DND-41 (cell line): ENCODE data around the gene MACROD2.
"Not testable (repeated sequence)": the region's sequence is repeated elsewhere in the genome, so short reads cannot be mapped to it uniquely, and the experiment has no call there.

Experiments
- ATAC-seq: fragments of 200-7000 bp; cut with Tn5 transposase; 3 replicates; pipeline ENCODE4 v1.9.1; 2021; ENCODE audit warnings: low read depth; ENCODE audit not compliant: insufficient read depth
- DNase-seq: peaks from one replicate; pipeline ENCODE4 v3.0.0-alpha.2; 2020
- H2AFZ ChIP-seq: 2 replicates; pipeline ENCODE4 v1.6.0; 2012; ENCODE audit warnings: low read depth, low read length
- H3K27ac ChIP-seq: 2 replicates; pipeline ENCODE4 v1.5.1; 2012; ENCODE audit warnings: low read length, inconsistent platforms
- H3K27me3 ChIP-seq: fragments of 200-600 bp; sonication (generic); 2 replicates; pipeline ENCODE4 v1.6.0; 2012; ENCODE audit warnings: low read length, mild to moderate bottlenecking, inconsistent platforms; ENCODE audit not compliant: insufficient read depth, poor library complexity
- H3K36me3 ChIP-seq: 2 replicates; pipeline ENCODE4 v1.5.1; 2012; ENCODE audit warnings: low read length, inconsistent platforms; ENCODE audit not compliant: insufficient read depth
- H3K4me1 ChIP-seq: 2 replicates; pipeline ENCODE4 v1.5.1; 2012; ENCODE audit warnings: mild to moderate bottlenecking, low read length; ENCODE audit not compliant: insufficient read depth
- H3K4me2 ChIP-seq: 2 replicates; pipeline ENCODE4 v1.6.0; 2012; ENCODE audit warnings: mild to moderate bottlenecking, moderate library complexity, low read length, inconsistent platforms; ENCODE audit not compliant: insufficient read depth
- H3K4me3 ChIP-seq, 2 experiments: fragments of 200-600 bp in 1 of 2; shearing (Covaris generic) in 1 of 2; 2 replicates each; pipeline ENCODE4 v1.5.1; 2012 to 2016; ENCODE audit warnings: inconsistent platforms in 2 of 2, low read length in 2 of 2, mild to moderate bottlenecking in 2 of 2, low read depth in 1 of 2, moderate library complexity in 1 of 2
- H3K79me2 ChIP-seq: 2 replicates; pipeline ENCODE4 v1.6.0; 2012; ENCODE audit warnings: low read length, inconsistent platforms; ENCODE audit not compliant: insufficient read depth
- H3K9ac ChIP-seq: 2 replicates; pipeline ENCODE4 v1.6.0; 2012; ENCODE audit warnings: low read depth, mild to moderate bottlenecking, inconsistent platforms, low read length, moderate library complexity
- H3K9me3 ChIP-seq: 2 replicates; pipeline ENCODE4 v1.5.1; 2012; ENCODE audit warnings: low read length, moderate library complexity, mild to moderate bottlenecking, inconsistent platforms; ENCODE audit not compliant: insufficient read depth, severe bottlenecking
- H4K20me1 ChIP-seq: 2 replicates; pipeline ENCODE4 v1.6.0; 2012; ENCODE audit warnings: low read length; ENCODE audit not compliant: insufficient read depth
- EZH2 ChIP-seq: IDR thresholded peaks from 3 replicates; pipeline ENCODE4 v1.6.1; 2012; ENCODE audit warnings: borderline replicate concordance, low read depth, mild to moderate bottlenecking, moderate library complexity, low read length, inconsistent platforms; ENCODE audit not compliant: severe bottlenecking
- TF ChIP-seq, protein P1 (sequence below): IDR thresholded peaks from 2 replicates; pipeline ENCODE4 v1.5.1; 2012; ENCODE audit warnings: borderline replicate concordance, low read length, moderate library complexity, mild to moderate bottlenecking; ENCODE audit not compliant: poor library complexity, severe bottlenecking; ENCODE audit errors: extremely low read depth

MACROD2 gene

GRCh38 chr20:15535863-15536262, 1540.5 kb downstream of the MACROD2 start:
- Histone ChIP-seq H3K36me3 (no peaks in the 10 kb centered on the region), H3K27me3 (peaks cover 6% of the 10 kb centered on the region), H3K4me1 (no peaks in the 10 kb centered on the region), H4K20me1 (no peaks in the 10 kb centered on the region), H3K79me2 (no peaks in the 10 kb centered on the region), H2AFZ (no peak overlapping the region), H3K9ac (no peak overlapping the region), H3K4me3 (no peak overlapping the region), H3K9me3 (no peaks in the 10 kb centered on the region), H3K27ac (no peak overlapping the region), H3K4me2 (no peak overlapping the region)
- ATAC-seq, result no peak
- no peak for DNase-seq
- TF ChIP-seq EZH2, result no peak
- TF ChIP-seq, protein P1, sequence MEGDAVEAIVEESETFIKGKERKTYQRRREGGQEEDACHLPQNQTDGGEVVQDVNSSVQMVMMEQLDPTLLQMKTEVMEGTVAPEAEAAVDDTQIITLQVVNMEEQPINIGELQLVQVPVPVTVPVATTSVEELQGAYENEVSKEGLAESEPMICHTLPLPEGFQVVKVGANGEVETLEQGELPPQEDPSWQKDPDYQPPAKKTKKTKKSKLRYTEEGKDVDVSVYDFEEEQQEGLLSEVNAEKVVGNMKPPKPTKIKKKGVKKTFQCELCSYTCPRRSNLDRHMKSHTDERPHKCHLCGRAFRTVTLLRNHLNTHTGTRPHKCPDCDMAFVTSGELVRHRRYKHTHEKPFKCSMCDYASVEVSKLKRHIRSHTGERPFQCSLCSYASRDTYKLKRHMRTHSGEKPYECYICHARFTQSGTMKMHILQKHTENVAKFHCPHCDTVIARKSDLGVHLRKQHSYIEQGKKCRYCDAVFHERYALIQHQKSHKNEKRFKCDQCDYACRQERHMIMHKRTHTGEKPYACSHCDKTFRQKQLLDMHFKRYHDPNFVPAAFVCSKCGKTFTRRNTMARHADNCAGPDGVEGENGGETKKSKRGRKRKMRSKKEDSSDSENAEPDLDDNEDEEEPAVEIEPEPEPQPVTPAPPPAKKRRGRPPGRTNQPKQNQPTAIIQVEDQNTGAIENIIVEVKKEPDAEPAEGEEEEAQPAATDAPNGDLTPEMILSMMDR, result no peak

GRCh38 chr20:15537200-15537599, 1541.9 kb downstream of the MACROD2 start:
- H2AFZ ChIP-seq, H3K9me3 ChIP-seq, H3K4me2 ChIP-seq, H3K4me3 ChIP-seq, DNase-seq, H3K79me2 ChIP-seq, H3K4me1 ChIP-seq, ATAC-seq, H3K27me3 ChIP-seq, H3K9ac ChIP-seq, H3K36me3 ChIP-seq, H4K20me1 ChIP-seq, H3K27ac ChIP-seq: not testable (repeated sequence)

DNA sequence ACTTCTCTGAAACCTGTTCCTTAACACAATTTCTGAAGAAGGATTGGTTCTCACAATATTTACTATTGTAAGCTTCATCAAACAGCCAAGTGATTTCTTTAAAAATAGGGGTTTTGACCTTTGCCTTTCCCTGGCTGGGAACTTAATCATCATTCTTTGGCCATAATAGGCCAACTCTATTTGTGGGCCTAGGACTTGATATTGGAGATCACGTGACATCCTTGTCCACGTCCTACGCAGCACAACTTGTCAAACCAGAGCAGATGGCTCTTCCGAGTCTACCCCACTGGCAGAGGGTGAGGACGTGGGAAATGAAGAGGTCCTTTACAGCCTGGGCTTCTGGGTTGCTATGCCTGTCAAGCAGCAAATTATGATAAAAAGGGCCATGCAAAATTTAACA, 1547.3 kb downstream of the MACROD2 start:
- Histone ChIP-seq H4K20me1 (no peaks in the 10 kb centered on the region), H2AFZ (no peak overlapping the region), H3K36me3 (no peaks in the 10 kb centered on the region), H3K4me2 (no peak overlapping the region), H3K9me3 (no peaks in the 10 kb centered on the region), H3K4me3 (no peak overlapping the region), H3K4me1 (no peaks in the 10 kb centered on the region), H3K9ac (no peak overlapping the region), H3K27ac (no peak overlapping the region), H3K79me2 (no peaks in the 10 kb centered on the region), H3K27me3 (no peaks in the 10 kb centered on the region)
- no peak for TF ChIP-seq EZH2
- TF ChIP-seq, protein P1, result no peak
- no peak for DNase-seq
- no peak for ATAC-seq

GRCh38 chr20:15544742-15545141, 1549.4 kb downstream of the MACROD2 start:
- TF ChIP-seq, protein P1, result no peak
- TF ChIP-seq EZH2, result no peak
- H3K9me3 ChIP-seq, result no peaks in the 10 kb centered on the region
- H3K79me2 ChIP-seq, result no peaks in the 10 kb centered on the region
- ATAC-seq (no peak), DNase-seq (no peak)
- no peaks in the 10 kb centered on the region for H3K4me1 ChIP-seq
- H3K27me3 ChIP-seq, result no peaks in the 10 kb centered on the region
- no peak overlapping the region for H3K4me3 ChIP-seq
- no peaks in the 10 kb centered on the region for H3K36me3 ChIP-seq
- no peak overlapping the region for H3K9ac ChIP-seq
- H3K27ac ChIP-seq, result no peak overlapping the region
- H4K20me1 ChIP-seq, result no peaks in the 10 kb centered on the region
- H2AFZ ChIP-seq, result no peak overlapping the region
- no peak overlapping the region for H3K4me2 ChIP-seq
